CD4-positive, alpha-beta T cell treated with Interleukin-17A for 4 hours (primary cell): ENCODE measurements around the gene FAAH2.
"Not testable (repeated sequence)": the region's sequence is repeated elsewhere in the genome, so short reads cannot be mapped to it uniquely, and the experiment has no call there.

Source experiments
- DNase-seq: peaks from one replicate; pipeline ENCODE4 v3.0.0-alpha.2; 2020; ENCODE audit warnings: mixed read lengths

Gene FAAH2, protein sequence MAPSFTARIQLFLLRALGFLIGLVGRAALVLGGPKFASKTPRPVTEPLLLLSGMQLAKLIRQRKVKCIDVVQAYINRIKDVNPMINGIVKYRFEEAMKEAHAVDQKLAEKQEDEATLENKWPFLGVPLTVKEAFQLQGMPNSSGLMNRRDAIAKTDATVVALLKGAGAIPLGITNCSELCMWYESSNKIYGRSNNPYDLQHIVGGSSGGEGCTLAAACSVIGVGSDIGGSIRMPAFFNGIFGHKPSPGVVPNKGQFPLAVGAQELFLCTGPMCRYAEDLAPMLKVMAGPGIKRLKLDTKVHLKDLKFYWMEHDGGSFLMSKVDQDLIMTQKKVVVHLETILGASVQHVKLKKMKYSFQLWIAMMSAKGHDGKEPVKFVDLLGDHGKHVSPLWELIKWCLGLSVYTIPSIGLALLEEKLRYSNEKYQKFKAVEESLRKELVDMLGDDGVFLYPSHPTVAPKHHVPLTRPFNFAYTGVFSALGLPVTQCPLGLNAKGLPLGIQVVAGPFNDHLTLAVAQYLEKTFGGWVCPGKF

DNA sequence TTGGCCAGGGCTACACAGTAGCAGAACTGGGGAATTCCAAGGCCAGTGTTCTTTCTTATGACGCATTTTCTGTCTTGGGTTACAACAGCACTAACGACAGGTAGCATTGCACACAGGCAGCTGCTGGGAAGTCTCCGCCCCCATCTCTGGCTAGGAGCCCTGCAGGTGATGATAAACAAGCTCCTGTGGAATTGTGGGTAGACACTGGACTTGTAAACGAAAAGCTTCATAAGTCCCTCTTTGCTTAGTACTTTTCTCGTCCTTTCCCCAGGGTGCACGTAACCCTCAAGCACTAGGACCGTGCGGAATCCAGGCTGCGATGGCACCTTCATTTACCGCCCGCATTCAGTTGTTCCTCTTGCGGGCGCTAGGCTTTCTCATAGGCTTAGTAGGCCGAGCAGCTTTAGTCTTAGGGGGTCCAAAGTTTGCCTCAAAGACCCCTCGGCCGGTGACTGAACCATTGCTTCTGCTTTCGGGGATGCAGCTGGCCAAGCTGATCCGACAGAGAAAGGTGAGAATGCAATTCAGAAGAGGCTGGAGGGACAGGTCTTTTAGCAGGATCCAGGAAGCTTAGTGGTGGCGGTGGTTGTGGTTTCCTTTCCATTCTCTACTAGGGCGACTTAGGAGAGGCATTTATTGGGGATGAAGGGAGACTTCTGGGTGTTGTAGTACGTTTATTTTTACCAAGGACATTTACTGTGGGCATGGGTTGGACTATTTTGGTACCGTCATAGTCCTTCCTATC is at the start of gene FAAH2:
TSS of gene FAAH2 (plus strand) at position 200 of the 745 bp plus-strand sequence. CDS start at position 320, 120 bp downstream.
- DNase-seq: peak; percentile 68

DNA sequence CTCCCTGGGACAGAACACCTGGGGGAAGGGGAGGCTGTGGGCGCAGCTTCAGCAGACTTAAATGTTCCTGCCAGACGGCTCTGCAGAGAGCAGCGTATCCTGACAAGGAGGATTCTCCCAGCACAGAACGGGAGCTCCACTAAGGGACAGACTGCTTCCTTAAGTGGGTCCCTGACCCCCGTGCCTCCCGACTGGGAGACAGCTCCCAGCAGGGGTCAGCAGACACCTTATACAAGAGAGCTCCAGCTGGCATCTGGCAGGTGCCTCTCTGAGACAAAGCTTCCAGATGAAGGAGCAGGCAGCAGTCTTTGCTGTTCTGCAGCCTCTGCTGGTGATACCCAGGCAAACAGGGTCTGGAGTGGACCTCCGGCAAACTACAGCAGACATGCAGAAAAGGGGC is 44.5 kb upstream of the FAAH2 start:
- no peak for DNase-seq

DNA sequence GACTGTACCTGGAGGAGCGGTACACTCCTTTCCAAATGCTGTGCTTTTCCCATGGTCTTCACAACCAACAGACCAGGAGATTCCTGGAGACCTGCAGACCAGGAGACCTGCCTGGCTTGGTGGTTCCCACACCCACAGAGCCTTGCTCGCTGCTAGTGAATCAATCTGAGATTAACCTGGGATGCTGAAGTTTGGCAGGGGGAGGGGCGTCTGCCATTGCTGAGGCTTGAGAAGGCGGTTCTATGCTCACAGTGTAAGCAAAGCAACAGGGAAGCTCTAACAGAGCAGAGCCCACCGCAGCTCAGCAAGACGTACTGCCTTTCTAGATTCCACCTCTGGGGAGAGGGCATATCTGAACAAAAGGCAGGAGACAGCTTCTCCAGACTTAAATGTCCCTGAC is 34.5 kb upstream of the FAAH2 start:
- DNase-seq: no peak

DNA sequence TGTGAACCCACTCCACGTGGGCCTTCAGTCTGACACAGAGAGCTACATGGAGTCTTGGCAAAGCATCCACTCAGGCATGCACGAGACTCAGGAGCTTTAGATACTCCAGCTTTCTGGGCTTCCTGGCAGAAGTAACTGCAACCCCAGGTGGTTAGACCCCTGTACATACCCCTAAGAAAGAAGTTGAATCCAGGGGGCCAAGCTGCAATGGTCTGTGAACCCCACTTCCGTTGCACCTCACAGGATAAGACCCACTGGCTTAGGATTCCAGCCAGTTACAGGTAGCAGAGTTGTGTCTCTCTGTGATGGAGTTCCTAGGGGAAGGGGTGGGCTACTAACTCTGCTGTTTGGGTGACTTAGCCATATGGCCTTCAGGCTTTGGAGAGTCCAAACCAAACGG is 21.4 kb upstream of the FAAH2 start:
- no peak for DNase-seq

DNA sequence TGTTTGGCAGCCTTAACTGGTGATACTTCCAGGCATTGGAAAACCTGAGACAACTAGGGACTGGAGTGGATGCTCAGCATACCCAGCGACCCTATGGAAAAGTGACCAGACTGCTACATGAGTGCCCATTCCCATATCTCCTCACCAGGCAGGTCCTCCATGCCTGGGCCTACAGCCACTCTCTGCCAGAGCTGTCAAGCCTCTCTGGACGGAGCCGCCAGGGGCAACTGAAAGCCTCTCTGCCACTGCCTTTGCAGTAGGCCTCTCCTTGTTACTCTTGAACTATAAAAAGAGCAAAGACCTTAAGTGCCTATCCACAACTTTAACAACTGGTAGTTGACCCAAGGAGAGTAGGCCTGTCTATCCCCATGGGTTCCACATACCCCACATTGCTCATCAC is 20.2 kb upstream of the FAAH2 start:
- DNase-seq: no peak

DNA sequence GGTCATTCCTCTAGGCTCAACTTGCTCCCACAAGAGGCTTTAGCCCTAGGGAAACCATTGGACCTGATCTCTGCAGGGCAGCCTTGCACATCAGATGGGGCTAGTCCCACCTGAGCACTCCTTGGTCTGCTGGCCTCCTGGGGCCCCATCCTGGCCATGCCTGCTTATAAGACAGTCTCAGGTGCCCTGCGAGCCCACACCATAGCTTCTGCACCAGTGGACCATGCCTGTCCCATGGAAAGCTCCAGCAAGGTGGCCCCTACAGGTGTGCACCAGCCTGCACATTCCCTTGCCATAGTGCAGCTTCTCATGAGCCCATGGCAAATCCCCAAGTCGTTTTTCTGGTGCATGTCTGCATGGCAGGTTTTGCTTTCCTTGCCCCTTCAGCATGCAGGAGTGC is 19.6 kb upstream of the FAAH2 start:
- no peak for DNase-seq

DNA sequence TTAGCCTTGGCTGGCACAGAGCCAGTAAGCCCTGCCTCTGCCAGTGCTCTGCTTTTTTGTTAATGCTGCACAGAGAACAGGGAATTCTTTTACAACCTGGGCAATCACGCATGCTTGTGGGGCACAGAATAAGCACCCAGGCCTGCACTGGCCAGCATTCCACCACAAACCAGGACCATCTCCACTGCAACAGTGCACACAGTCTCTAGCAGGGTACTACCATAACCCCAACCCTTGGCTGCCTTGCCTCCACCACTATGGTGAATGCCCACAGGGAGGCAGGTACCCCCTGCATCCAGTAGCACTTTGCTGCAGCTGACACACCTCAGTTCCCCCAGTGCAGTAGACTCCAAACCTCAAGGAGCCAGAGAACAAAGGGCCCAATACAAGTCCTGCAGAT is 19.2 kb upstream of the FAAH2 start:
- no peak for DNase-seq

DNA sequence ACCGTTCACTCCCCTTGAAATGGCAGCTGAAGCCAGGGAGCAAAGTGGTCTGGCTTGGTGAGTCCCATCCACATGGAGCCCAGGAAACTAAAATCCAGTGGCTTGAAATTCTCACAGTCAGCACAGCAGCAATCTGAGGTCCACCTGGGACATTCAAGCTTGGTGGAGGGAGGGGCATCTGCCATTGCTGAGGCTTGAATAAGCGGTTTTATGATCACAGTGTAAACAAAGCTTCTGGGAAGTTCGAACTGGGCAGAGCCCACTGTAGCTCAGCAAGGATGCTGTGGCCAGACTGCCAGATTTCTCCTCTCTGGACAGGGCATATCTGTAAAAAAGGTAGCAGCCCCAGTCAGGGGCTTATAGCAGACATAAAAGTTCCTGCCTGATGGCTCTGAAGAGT is 15.5 kb upstream of the FAAH2 start:
- no peak for DNase-seq

DNA sequence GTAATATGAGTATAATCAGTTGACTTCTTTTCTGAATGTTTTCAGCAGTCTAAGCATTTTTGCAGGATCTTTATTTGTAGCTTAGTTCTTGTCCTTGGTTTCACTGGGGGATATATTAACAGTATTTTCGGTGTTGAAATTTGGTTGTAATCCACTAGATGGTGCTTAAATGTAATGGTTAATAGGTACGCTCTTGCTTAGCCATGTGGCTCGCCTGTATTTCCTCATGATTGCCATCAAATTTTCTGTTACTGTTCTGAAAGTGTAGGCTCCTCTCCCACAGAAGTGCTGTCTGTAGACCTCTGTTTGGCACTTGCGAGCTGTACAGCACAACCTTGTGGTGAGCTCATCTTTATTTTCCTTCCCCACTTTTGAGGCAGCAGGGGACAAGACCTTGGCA is 3.9 kb upstream of the FAAH2 start:
- no peak for DNase-seq

DNA sequence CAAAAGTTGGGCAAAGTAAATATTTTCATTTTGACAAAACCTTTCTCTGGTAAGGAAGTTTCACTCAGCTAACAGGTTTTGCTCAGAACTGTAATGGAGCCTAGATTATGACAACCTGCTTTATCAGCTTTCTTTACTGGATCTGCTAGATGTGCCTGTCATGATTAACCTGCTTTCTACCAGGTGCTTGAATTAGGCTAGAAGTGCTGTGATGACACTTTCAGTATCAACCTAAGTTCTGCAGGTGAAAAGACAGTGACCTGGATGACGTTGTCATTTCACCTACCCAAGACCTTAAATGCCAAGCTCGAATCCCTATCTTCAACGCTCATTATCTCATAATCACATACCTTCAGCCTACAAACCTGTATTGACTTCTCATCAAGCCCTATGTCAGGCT is 1.5 kb upstream of the FAAH2 start:
- no peak for DNase-seq

DNA sequence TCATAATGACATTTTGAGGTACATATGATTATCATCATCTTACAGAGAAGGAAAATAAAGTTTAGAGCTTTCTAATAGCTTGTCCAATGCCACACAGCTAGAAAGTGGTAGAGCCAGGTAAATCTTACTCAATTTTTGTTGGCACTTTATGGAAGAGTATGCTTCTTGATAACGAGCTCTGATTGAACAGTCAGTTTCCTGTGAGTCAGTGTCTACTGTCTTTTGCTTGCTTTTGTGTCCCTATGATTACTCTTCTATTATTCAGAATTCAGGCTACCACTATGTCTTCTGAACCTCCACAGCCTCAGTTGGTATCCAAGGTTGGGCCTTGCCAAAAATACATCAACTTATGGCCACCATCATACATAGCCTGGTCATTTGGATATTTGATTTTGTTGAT is 2.6 kb downstream of the FAAH2 start:
- no peak for DNase-seq

DNA sequence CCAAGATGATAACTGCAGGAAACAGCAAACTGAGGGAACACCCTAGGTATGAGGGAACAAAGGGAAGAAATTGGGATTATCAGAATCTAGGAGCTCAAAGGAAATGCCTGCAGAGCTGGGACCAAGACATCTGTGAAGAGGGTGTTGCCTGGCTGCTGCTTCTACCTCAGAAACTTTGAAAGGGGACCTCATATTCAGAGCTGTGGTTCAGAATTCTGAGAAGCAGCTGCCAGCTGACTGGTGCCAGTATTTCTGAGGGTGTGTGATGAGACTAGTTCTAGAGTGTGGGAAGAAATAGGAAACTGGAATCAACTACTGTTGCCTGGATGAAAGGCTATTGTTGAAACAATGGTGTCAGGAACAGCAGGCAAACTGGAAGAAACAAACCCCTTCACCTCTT is 8.5 kb downstream of the FAAH2 start:
- DNase-seq: no peak

DNA sequence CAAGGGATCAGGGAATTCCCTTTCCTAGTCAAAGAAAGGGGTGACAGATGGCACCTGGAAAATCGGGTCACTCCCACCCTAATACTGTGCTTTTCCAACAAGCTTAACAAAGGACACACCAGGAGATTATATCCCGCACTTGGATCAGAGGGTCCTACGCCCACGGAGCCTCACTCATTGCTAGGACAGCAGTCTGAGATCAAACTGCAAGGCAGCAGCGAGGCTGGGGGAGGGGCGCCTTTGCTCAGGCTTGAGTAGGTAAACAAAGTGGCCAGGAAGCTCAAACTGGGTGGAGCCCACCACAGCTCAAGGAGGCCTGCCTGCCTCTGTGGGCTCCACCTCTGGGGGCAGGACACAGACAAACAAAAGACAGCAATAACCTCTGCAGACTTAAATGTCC is 9.2 kb downstream of the FAAH2 start:
- DNase-seq: peak; percentile 15

DNA sequence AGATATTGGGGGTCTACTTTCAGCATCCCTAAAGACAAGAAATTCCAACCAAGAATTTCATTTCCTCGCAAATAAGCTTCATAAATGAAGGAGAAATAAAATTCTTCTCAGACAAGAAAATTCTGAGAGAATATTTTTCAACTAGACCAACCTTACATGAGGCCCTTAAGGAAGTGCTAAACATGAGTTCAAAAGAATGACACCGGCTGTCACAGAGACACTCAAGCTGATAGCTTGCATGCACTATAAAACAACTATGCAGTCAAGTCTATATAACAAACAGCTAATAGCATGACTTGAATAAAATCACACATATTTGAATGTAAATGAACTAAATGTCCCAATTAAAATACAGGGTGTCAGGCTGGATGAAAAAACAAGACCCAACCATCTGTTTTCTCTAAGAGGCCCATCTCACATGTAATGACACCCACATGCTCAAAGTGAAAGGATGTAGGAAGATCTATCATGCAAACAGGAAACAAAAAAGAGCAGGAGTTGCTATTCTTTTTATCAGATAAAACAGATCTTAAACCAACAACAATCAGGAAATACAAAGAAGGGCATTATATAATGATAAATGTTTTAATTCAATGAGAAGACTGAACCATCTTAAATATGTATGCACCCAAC is 27.2 kb downstream of the FAAH2 start:
- DNase-seq: no peak

DNA sequence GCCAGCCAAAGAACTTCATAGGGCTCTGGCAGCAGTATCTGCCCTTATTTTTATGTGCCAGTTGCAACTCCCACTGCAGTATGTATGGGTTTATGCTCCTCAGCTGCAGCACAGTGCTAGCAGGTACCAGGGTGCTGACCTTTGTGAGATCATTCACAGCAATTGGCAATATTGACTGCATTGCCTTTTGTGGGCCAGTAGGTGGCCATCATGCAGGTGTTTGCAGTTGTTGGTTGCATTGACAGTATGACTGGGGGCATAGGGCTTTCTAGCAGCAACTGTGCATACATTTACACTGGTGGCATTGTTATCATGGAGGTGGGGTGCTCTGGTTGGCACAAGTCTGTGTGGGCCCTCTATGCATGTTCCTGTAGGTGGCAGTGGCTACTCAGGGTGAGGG is 42.5 kb downstream of the FAAH2 start:
- no peak for DNase-seq

DNA sequence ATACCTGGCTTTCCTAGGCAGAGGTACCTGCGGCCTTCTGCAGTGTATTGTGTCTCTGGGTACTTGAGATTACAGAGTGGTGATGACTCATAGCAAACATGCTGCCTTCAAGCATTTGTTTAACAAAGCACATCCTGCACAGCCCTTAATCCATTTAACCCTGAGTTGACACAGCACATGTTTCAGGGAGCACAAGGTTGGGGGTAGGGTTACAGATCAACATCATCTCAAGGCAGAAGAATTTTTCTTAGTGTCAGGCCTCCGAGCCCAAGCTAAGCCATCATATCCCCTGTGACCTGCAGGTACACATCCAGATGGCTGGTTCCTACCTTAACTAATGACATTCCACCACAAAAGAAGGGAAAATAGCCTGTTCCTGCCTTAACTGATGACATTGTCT is 49.3 kb downstream of the FAAH2 start:
- DNase-seq: not testable (repeated sequence)

DNA sequence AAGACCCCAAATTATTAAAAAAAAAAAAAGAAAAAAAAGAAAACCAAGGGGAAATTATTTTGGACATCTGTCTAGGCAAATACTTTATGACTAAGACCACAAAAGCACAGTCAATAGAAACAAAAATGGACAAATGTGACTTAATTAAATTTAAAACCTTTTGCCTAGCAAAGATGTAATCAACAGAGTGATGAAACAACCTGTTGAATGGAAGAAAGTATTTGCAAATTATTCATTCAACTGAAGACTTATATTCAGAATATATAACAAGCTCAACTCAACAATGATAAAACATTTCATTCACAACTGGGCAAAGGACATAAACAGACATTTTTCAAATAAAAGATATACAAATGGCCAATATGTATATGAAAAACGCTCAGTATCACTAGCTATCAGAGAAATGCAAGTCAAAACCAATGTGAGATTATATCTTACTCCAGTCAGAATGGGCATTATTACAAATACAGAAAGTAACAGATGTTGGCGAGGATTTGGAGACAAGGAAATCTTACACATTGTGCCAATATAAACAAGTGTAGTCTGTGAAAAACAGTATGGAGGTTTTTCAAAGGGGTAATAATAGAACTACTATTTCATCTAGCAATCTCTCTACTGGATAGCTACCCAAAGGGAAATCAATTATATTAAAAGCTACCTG is 67.1 kb downstream of the FAAH2 start:
- DNase-seq: no peak

DNA sequence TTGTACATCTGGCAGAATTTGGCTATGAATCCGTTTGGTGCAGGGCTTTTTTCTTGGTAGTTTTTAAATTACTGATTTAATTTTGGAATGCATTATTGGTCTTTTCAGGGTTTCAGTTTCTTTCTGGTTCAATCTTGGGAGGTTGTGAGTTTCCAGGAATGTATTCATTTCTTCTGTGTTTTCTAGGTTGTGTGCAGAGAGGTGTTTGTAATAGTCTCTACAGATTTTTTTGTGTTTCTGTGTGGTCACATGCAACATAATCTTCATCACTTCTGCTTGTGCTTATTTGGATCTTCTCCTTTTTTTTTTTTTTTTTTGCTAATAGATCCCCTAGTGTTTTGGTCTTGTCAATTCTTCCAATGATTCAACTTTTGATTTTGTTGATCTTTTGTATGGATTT is 77.6 kb downstream of the FAAH2 start:
- DNase-seq: no peak

DNA sequence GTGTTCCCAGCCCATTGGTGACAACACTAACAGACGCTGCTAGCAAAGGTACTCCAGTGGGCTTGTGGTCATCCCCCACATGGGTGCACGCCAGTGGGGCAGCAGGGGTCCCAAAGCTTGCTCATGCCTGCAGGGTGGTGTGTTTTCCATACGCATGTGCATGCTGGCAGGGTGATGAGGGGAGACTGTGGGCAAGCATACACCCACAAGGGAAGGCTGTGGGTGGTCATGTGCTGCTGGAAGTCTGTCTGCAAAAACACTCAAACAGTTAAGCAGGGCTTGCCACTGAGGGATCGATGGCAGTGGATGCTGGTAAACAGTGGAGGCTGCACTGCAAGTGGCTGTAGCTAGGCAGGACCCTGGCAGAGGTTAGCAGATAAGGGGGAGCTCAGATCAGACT is 79.9 kb downstream of the FAAH2 start:
- no peak for DNase-seq

DNA sequence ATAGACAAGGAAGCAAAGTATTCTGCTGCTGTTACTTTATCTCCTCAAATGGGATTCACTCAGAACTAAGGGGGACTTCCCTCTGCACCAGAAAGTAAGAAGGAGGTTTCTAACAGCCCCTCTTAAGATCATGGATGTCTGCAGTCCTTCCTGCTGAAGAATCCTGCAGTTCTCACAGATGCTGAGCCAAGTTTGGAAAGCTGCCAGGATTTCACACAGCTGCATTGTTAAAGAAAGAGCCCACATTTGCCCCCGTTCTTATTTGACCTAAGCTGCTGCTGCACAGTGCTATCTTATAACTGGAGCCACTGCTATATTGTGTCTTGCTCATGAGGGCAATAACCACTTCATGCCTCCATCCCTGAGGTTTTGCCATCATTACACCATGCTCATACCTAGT is 81.1 kb downstream of the FAAH2 start:
- DNase-seq: no peak

DNA sequence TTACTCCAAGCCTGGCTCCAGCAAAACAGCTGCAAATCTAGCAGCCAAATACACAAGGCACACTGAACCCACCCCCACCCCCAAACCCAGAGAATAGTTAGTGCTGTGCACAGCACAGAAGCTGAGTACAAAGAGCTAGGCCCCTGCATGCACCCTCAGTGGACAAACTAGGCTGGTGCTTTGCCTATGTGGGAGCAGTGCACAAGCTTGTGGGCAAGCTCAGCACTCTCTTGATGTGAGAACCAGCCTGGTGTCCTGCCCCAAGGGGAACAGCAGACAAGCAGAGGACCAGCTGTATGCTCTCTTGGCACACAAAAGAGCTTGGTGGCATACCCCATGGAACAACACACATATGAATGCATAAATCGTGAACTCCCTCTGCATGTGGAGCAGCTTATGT is 81.7 kb downstream of the FAAH2 start:
- DNase-seq: no peak

DNA sequence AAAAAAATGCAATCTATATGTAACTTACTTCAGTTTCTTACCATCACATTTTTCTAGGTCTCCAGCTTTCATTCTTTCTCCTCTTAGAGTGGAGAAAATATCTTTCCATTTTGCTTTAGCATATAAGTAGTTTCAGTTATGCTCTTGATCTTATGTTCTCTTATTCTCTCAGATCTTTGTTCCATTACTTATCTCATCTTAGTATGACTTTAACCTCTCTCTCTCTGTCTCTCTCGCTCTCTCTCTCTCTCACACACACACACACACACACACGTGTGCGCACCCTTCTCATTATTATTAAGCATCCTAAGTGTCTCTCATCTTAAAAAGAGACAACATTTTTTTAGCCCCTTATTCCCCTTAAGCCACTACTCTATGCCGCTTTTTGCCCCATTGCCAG is 92.8 kb downstream of the FAAH2 start:
- DNase-seq: no peak
